Measurements from ENCODE around the gene TLK1.

GRCh38 chr2:171160956-171161740 lies 455 bp upstream of the TLK1 start:
- TF ChIP-seq POLR2A (IDR thresholded peaks at IDR 0.05), result no peak
- TF ChIP-seq CTCF (IDR thresholded peaks at IDR 0.05), result no peak
- TF ChIP-seq POLR2AphosphoS5 (IDR thresholded peaks at IDR 0.05), result peak in 1 of 3 donors; percentile 18
